NCI-H2029 treated with DMSO at 0.1 percent for 48 hours (cell line): ENCODE measurements around the gene DLGAP4.

Experiments used
- DNase-seq: peaks from one replicate; lab custom pipeline; 2025; lab: John Stamatoyannopoulos, UW

Gene DLGAP4

DNA sequence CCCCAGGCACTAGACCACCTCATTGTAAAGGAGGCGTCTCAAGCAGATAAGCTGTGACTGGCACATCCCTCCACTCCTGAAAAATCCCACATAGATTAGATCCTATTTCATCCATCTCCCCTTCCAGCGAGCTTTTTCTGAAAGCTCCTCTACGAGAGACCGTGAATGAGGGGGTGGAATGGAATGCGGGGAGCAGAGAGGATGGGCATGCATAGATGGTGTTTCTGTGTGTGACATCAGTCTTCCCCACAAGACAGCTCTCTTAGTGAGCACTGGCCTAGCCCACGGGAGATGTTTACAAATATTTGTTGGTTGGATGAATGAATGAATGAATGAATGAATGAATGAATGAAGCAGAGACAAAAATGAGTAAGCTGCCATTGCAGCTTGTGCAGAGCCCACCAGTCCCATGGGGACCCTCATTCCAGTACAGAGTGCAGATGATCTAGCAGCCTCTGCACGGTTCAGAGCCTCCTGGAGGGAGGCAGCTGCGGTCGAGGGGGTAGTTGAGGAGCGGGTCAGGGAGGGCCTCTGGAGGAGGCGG is 98.4 kb downstream of the DLGAP4 start:
- no peak for DNase-seq

DNA sequence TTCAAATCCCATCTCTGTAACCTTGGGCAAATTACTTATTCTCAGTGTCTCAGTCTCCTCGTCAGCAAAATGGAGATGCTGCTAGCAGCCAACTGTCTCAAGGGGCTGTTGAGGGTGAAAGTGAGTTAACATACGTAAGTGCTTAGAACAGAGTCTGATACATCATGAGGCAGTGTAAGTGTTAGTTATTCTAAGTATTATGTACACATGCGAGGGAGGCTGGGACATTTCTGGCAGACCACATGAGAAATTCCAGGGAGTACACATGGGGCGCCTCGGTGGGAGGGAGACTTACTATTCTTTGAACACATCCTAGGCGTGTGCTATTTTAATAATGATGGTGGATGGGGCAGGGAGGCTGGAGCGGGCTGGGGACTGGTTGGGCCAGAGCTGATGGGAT is 99.1 kb downstream of the DLGAP4 start:
- DNase-seq: no peak

DNA sequence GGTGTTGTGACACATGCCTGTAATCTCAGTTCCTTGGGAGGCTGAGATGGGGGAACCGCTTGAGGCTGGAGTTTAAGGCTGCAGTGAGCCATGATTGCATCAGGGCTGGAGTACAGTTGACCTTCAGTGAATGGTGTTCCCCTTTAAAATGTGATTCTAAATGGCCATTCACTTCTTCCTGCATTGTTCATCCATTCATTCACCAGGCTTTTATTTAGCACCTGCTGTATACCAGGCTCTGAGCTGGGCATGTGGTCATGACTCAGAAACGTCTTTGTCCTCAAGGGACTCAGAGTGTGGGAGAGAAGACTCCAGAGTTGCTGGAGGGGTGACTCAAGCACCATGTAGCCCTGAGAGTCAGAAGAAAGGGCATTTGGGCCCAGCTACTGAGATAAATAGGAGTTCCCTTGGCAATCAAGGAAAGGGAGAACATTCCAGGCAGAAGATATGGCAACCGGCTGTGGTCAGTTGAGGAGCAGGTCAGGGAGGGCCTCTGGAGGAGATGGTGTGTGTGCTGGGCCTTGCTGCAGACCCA is 101.1 kb downstream of the DLGAP4 start:
- DNase-seq: no peak

DNA sequence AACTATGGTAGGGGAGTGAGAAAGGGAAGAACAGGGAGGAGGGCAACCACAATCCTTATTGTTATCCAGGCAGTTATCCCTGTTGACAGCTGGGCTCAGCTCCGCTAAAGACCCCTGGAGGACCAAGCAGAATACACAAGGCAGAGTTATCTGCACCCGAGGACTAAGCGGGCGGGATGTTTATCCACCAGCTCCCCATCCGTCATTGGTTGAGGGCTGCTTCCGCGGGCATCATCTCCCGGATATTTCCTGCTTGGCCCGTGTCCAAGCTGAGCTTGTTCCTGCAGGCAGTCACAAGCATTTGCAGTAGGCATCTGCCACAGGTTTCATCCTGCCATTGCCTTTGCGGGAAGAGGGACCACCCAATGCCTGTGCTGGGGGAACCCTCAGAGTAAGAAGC is 102.1 kb downstream of the DLGAP4 start:
- DNase-seq: no peak

DNA sequence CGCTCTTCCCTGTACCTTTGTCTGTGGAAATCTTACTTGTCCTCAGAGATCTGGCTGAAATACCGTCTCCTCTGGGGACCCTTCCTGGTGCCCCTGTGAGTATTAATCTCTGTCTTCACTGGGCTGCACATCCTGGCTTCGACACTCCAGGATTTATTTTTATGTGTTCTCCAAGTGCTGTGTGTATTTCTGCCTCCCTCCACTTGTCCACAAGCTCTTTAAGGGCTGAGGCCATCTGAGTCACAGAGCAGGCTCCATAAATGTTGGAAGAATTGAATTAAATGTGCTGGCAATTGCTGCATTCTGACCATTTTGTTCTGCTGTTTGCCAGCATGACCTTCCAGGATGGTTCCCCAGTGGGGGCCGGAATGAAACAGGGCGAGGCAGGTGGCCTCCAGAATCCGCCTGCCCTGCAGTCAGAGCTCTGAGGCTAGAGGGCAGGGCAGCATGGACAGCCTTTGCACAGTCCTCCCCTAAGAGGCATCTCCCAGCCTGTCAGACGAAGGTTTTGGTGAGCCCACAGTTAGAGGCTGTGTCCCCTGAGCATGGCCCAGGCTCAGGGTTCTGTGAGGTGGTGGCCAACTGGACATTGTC is 105.8 kb downstream of the DLGAP4 start:
- DNase-seq: no peak

DNA sequence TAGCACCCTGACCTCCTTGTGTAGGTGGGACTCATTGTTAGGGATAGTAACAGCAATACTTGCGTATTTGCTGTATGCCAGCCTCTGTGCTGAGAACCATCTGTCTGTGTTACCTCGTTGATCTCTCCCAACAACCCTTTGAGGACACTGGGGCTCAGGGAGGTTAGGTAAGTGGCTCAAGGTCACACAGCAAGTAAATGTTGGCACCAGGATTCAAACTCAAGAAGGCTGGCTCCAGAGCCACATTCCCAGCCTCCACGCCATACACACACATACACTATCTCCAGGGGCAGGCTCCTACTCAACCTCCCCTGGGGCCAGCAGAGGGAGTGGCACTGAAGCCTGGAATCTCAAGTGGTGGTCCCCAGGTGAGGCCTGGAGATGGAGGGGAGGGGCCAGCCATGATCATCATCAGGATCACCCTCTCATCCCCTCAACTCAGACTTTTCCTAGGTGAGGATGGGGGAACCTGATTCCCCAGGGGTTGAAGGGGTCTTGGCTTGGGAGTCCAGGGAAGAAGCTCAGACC is 109.4 kb downstream of the DLGAP4 start:
- no peak for DNase-seq

DNA sequence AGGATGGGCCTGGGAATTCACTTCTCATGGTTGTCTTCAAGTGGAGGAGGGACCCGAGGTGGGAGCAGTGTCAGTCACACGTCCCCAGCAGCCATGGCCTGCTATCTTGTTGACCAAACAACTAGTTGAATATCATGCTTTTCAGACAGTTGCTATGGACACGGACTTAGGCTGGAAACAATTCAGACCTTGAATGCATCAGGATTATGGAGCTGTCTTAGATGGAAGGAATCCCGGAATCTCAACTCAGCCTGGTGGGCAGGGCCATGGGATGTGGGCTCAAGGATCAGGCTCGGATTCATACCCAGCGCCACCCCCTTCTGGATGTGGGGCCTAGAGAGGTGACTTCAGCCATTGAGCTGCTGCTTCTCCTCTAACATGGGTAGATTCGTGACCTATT is 112.6 kb downstream of the DLGAP4 start:
- no peak for DNase-seq

DNA sequence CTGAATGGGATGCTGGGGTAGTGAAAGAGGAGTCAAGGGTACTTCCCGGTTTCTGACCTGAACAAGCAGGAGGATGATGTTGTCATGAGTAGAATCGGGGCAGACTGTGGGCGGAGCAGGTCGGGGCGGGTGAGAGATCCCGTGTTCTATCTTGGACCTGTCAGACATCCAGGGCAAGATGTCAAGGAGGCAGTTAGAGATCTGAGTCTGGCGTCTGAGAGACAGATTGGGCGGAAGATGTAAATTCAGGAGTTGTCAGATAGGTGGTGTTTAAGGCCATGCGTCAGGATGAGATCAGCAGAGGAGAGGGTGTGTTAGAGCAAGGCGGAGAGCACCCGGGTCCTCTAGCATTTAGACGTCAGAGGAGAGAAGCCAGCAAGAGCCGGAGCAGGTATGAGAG is 115.5 kb downstream of the DLGAP4 start:
- no peak for DNase-seq

DNA sequence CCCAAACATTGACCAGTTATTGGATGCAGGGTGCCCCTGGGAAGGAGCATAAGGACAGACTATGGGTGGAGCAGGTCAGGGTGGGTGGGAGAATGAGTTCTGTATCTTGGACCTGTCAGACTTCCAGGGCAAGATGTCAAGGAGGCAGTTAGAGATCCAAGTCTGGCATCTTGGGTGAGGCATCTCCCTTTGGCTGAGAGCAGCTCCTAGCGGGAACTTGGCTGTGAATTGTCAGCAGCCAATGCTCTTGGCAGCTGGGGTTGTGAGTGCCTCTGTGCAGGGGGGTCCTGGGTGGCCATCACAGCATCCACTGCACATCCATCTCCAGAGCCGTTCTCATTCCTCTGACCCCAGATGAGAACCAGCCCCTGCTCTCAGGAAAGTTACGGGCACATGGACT is 118.2 kb downstream of the DLGAP4 start:
- no peak for DNase-seq

DNA sequence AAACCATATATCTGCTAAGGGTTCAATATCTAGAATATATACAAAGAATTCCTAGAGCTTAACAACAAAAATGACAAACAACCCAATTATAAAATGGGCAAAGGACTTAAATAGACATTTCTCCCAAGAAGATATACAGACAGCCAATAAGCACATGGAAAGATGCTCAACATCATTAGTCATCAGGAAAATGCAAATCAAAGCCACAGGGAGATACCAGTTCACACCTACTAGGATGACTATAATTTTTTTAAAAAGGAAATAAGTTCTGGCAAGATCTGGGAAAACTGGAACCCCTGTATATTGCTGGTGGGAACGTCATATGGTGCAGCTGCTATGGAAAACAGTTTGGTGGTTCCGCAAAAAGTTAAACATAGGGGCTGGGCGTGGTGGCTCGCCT is 119.0 kb downstream of the DLGAP4 start:
- DNase-seq: no peak

DNA sequence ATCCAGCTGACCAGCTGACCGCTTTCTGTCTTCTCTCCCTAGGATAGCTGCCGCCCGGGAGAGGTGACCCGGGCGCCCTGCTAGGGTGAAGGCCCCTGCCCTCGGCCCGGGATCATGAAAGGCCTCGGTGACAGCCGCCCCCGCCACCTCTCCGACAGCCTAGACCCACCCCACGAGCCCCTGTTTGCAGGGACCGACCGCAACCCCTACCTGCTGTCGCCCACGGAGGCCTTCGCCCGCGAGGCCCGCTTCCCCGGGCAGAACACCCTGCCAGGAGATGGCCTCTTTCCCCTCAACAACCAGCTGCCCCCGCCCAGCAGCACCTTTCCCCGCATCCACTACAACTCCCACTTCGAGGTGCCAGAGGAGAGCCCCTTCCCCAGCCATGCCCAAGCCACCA is 125.5 kb downstream of the DLGAP4 start:
- DNase-seq: no peak

DNA sequence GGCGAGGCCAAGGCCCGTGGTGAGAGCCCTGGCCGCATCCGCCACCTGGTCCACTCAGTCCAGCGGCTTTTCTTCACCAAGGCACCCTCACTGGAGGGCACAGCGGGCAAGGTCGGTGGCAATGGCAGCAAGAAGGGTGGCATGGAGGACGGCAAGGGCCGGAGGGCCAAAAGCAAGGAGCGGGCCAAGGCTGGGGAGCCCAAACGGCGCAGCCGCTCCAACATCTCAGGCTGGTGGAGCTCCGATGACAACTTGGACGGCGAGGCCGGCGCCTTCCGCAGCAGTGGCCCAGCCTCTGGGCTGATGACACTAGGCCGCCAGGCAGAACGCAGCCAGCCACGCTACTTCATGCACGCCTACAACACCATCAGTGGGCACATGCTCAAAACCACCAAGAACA is 126.0 kb downstream of the DLGAP4 start:
- no peak for DNase-seq

DNA sequence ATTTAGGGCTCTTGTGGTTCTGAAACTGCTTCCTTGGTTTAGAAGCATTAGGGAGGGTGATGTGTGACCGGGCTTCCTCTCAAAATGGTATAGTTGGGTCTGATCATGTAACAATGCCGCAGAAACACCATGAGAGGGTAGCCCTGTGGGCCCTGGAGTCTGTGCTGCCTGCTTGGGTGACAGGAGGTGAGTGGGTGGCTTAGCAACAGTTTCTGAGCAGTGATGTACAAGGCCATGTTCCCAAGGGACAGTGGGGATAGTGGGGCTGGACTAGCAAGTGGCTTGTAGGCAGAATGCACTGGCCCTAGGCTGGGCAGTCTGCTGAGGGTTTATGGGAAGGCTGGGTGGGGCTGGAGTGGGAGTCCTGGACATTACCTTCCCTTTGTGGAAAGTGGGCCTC is 128.2 kb downstream of the DLGAP4 start:
- no peak for DNase-seq

DNA sequence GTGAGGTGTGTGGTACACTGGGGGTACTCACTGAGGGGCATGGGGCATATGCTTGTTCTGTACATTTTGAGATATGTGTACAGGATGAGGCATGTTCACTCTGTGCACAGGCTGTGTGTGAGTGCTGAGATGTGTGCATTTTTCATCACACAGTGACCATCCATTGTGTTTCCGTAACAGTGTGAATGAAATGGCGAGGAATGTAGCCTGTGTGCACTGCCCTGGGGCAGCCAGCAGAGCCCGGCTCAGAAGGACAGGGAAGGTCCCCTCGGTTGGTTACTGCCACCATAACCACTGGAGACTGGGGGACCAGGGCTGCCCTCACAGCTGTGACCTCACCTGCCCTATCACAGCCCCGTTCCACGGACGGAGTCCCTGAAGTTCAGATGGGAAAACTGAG is 129.0 kb downstream of the DLGAP4 start:
- DNase-seq: no peak

DNA sequence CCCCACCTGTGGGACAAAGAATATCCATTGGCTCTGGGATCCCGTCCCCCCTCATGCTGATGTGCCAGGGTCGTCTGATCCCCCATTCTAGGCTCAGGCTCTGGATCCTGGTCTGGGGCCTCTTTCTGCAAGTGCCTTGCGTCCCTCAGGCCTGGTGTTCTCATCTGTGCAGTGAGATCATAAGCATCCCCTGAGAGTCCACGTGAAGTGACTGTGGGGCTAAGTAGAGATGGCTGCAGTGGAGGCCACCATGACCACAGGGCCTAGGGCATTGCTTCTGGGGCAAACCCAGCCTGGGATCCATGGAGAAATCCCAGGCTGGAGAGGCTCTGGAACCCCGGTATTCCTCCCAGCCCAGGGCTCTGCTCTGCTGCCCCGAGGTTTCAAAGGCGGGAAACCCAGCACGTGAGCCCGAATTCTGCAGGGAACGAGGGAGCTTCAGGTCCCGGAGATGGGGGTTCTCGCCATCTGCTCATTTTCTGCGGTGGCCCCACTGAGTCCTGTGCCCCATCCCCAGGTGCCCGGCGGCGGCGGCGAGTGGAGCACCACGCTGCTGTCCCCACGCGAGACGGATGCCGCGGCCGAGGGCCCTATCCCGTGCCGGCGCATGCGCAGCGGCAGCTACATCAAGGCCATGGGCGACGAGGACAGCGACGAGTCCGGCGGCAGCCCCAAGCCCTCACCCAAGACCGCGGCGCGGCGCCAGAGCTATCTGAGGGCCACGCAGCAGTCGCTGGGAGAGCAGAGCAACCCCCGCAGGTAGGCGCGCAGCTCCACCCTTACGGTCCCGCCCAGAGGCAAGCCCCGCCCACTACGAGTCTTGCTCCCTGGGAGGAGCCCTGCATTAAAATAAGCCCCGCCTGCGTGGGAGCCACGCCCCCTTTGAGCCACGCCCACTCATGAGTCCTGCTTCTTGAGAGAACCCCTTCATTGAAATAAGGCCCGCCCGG is 129.7 kb downstream of the DLGAP4 start:
- peak; percentile 52 for DNase-seq

DNA sequence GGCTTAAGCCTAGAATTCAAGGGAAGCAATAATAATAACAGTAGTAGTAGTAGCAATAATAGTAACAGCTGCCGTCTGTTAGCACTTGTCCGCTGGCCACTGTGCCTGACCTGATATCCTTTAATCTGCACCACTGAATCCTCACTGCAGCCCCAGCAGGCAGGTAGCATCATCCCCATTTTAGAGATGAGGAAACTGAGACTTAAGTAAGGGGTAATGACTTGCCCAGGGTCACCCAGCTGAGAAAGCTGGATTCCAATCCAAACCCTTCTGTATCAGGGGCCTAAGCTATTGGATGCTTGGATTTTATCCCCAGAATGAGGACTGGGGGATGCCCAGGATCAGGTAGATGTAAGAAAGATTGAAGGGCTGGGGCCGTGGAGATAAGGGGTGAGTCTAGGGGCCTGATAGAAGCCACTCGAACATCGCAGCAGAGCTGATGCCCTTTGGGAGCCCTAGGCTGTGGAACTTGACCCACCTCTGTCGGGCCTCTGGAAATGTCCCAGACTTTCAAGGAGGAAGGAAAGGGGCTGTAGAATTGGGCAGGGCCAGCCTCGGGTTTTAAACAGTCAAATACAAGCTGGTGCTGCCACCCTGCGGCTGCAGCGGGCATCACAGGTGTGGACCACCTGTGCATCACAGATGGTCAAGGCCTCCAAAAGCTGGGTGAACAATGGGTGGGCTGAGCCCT is 133.0 kb downstream of the DLGAP4 start:
- DNase-seq: peak; percentile 10

DNA sequence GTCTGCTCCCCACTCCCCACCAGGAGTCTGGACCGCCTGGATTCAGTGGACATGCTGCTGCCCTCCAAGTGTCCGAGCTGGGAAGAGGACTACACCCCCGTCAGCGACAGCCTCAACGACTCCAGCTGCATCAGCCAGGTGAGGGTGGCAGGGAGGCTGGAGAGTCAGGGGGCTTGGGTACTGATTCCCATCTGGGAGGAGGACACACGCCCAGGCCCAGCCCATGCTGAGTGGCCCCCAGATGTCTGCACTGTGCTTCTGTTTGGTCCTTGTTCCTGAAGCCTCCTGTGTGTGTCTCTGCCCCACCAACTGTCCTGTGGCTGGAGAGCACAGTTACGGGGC is 133.6 kb downstream of the DLGAP4 start:
- no peak for DNase-seq

DNA sequence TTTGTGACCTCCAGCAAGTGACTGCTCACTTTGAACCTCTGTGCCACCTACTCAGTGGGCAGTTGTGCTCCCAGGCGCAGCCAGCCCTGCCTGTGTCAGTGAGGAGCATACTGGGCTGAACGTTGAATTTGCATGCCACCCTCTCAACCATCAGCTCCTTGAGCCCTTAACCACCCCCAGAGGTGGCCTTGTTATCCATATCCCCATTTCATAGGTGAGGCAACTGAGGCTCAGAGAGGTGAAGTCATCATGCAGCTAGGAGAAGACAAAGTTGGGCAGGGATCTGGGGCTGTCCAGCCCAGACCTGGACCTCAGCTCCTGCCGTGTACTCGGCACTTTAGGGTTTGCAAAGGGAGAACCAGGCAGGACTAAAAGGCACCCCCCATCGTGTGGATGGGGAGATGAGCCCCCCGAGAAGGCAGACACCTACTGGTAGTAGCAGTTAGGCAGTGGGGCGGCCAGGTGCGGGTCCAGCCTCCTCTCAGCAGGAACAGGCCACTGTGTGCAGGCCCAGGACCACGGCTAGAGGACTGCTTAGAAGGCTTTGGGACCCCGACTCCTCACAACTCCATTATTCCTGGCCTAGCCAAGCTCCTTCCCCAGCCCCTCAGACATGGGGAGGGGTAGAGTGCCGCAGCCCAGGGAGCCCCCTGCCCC is 134.4 kb downstream of the DLGAP4 start:
- DNase-seq: no peak

DNA sequence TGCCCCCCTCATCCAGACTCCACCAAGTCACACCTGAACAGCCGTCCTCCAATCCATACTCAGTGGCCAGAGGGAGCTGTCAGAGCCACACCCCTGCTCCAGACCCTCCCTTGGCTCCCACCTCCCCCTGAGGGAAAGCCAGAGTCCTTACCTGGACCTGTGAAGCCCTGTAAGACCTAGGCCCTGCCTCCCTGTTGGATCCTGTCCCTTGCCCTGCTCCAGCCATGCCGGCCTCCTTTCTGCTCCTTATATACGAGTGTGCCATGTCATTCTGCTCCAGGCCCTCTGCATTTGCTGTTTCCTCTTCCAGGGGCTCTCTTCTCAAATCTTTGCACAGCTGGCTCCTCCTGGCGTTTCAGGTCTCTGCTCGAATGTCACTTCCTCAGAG is 134.9 kb downstream of the DLGAP4 start:
- DNase-seq: no peak

DNA sequence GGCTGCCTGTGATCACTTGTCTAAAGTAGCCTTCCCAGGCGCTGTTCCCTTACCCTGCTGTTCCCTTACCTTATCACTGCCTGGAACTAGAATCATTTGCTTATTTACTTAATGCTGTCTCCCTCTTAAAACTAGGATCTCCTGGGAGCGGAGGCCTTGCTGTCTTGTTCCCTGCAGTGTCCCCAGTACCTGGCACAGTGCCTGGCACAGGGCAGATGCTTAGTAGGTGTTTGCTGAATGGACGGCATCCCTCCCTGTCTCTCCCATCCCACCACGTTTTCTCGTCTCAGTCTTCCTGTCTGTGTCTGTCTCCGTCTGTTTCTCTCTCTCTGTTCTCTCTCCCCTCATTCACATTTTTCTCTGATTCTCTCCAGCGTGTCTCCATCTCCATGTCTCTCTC is 135.3 kb downstream of the DLGAP4 start:
- peak; percentile 55 for DNase-seq

DNA sequence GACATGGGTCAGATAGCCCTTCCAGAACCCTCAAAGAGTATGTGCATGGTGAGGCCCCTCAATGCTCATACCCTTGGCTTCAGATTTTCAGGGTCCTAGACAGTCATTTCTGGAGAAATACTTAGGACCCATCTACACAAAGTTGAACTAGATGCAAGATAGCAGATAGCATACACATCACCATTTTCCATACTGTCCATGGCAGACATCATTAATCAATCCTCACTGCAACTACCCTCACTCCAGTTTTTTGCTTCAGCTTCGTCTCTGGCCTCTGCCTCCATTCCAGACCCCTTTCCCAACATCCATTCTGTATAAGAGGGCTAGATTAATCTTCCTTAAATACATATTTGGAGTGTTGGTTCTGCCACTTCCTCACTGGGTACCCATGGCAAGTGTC is 139.7 kb downstream of the DLGAP4 start:
- DNase-seq: no peak

DNA sequence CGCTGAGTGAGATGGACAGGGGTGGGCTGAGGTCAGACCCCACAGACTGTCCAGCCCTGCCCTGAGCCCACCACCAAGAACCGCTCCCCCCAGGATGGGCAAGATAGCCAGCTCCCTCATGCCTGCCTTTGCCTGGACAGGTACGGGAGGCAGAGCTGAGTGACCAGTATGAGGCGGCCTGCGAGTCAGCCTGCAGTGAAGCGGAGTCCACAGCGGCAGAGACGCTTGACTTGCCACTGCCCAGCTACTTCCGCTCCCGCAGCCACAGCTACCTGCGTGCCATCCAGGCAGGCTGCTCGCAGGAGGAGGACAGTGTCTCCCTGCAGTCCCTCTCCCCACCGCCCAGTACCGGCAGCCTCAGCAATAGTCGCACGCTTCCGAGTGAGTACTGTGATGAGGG is 140.4 kb downstream of the DLGAP4 start:
- no peak for DNase-seq
